OCI-LY7 (cell line): Measurements from ENCODE around the gene HSBP1.

ENCODE experiments used
- CTCF ChIP-seq: fragments of 200-600 bp; sonication (generic); conservative IDR thresholded peaks from 2 replicates; pipeline ENCODE4 v1.5.1; 2014; ENCODE audit warnings: mild to moderate bottlenecking, antibody characterized with exemption, low read length, moderate library complexity, mixed read lengths
- EZH2phosphoT487 ChIP-seq: fragments of 200-600 bp; sonication (generic); IDR thresholded peaks from 2 replicates; pipeline ENCODE4 v1.6.1; 2018; ENCODE audit warnings: low read depth, borderline replicate concordance, mild to moderate bottlenecking, mixed run types, antibody characterized with exemption, low read length, moderate library complexity, mixed read lengths

GRCh38 chr16:83859265-83859664 is 51.5 kb downstream of the HSBP1 start:
- TF ChIP-seq CTCF (no peak), EZH2phosphoT487 (no peak)
